Measurements from ENCODE around the gene ACTN2.
A peak's percentile ranks its signal among the peaks of the same experiment; 100 is the strongest.

Gene ACTN2

DNA sequence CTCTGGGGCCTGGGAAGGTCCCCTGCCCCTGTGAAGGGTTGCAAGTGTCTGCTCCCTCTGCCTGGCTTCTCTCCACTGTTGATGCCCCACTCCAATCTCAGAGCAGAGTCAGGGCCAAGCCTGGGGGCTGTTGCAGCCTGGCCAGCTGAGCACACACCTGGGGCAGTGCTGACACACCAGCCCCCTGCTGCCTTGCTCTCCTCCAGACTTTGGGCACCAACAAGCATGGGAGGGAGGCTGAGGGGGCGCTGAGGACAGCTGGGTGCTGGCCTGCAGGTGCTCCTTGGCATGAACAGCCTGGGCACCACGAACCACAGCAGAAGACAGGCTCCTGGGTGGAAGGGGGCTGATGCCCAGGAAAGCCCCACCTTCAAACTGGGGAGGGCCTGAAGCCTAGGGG lies 99.2 kb downstream of the ACTN2 start:
- DNase-seq: no peak

DNA sequence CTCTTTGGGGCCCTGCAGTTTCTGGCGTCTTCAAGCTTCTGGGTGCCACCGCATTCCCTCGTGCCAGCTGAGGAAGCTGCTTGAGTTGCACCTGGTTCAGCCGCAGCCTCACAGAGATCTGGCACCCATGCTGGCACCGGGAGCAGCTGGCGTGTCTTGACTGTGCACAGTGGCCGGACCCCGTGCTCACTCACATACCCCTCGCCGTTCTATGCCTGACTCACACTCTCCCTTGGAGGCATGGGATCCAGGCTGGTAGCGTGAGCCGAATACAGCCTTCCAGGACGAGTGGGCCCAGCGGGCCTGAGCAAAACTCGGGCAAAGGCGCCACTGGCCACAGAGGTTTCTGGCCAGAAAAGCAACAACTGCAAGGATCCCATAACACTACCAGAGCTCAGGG lies 100.2 kb downstream of the ACTN2 start:
- no peak for DNase-seq

GRCh38 chr1:236794585-236795034 lies 108.3 kb downstream of the ACTN2 start:
- no peak for DNase-seq

DNA sequence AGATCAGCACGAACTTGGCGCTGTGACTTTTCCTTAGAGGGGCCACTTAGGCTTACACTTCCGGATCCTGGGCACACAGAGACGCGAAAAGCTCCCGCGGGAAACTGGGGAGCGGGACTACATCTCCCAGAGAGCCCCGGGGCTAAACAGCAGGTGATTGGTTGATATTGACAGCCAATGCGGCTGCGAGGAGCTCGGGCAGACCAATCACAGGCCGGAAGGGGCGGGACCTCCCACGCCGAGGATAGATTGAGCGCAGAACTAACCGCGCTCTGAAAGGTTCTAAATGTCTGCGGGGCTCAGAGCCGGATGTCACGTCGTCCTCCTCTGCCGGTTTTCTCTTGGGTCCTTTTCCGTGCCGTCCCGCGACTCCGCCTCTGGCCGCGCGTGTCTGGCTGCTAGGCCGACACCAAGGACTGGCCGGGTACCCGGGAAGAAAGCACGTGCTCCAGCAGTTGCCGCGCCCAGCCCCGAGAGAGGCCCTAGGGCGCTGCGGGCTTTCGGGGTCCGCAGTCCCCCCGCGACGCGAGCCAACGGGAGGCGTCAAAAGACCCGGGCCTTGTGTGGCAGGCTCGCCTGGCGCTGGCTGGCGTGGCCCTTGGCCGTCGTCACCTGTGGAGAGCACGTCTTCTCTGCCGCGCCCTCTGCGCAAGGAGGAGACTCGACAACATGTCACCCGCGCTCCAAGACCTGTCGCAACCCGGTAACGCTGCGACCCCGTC lies 108.9 kb downstream of the ACTN2 start, which contains the start of gene MTR:
Gene MTR, plus strand, starts transcription at position 258 of the 722 bp plus-strand sequence. Its CDS starts 412 bp downstream, at position 670.
- DNase-seq: peak; percentile 94

DNA sequence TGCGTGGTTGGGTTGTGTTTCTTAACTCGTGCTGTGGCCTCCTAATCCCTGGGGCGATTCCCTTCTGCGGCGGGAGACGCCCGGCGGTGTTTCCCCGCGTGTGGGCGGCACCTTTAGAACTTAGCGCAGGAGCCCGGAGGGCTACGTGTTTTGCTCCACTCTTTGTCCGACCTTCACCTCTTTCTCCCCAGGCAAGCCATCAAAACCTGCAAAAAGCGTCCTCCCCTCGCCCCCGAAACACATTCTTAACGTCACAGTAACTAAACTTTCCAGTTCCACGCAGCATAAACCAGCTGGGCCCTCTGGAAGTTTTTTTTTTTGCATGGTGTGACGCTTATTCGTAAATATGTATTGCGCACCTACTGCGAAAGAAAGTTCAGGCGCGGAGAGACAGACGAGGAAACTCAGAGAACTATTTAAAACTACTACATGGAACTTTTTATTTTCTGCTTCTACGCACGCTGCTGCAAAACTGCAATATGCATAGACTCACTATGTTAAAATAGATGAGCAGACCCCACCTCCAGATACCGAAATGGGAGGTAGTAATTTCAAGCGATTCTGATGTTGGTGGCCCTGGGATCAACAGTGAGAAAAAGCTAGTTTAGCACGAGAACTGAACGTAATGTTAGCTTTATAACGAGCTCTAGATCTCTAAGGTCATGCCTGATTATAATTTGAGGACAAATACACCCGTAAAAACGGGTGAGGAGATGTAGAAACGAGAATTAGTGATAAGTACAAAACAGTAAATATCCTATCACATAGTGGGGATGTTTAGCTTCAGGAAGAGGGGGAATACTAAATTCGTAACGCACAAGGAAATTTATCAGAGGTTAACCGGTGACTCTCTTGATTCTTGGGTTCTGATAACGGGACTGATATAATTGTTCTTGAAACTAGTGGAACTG lies 109.7 kb downstream of the ACTN2 start:
- no peak for DNase-seq

- no peak for DNase-seq
Observed at GRCh38 chr1:236799001-236799400, 112.7 kb downstream of the ACTN2 start.

DNA sequence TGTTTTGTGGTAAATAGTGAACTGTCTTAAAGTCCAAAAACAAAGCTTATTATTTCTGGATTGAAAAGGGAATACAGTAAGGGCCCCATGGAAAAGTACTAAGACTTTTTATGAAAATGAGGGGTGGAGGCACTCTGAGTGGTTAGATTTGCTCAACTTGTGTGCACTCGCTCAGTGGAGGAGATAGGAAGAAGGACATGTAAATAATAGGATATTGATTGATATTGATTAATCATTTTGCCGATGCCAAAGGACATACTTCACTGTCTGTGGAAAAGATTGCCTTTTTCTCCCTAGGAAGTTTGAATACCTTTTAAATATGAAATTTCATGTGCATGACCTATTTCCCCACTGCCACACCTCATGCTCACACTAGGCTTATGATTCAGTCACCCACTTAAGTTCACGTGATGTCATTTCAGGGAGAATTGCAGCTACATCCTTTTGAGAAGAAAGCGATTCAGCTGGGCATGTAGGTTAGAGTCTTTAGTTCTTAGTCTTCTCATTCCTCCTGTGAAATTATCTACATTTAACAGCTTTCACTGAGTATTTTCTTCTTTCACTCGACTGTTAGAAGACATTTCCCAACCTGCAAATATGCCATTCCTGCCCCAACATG lies 113.8 kb downstream of the ACTN2 start:
- no peak for DNase-seq

- no peak for DNase-seq
Observed at GRCh38 chr1:236800623-236801022, 114.3 kb downstream of the ACTN2 start.

DNA sequence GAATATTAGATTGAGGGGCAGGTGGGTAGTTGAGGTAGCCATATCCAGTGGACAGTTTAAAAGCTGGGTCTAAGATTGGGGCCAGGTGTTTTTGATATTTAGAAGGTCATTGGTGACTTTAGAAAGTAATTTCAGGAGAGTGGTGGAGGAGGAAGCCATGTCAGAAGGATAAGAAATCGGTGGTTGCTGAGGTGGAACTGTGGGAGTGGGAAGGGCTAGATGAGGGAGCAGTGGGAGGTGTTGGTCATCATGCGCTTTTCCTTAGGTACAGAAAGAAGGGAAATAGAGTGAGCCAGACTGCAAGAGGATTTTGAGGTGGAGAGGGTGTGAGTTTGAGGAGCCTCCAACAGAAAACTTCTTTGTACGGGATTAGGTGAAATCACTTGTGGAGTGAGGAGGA lies 116.0 kb downstream of the ACTN2 start:
- no peak for DNase-seq

DNA sequence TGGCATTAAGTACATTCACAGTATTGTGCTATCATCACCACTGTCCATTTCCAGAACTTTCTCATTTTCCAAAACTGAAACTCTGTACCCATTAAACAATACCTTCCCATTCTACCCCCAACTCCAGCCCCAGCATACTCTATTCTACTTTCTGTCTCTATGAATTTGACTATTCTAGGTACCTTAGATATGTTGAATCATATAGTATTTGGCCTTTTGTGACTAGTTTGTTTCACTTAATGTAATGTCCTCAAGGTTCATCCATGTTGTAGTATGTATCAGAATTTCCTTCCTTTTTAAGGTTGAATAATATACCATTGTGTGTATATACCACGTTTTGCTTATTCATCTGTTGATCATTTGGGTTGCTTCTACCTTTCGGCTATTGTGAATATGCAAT lies 120.3 kb downstream of the ACTN2 start:
- DNase-seq: no peak

- no peak for DNase-seq
Observed at GRCh38 chr1:236808005-236808404, 121.7 kb downstream of the ACTN2 start.

DNA sequence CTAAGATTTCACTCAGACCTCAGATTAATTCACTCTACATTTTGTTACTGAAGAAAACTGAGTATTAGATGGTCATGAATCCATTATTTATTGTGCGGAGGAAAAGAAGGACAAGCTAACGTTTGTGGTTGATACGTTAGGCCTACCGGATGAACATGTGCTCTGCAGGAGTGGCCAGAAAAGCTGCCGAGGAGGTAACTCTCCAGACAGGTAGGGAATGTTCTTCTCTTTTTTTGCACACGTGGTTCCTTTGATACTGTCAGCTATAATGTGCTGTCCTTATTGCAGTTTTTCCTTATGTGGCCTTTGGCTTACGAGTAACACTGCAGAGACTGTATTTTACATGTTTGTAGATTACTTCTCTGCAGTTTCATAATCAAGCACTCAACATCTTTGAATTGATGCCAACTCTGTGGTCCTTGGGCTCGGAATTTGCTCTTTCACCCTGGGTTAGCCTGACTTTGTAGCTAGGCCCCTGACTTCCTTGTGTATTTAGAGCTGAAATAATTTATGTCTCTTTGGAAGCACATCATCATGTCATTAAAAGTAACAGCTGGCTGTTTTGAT lies 122.3 kb downstream of the ACTN2 start:
- no peak for DNase-seq

DNA sequence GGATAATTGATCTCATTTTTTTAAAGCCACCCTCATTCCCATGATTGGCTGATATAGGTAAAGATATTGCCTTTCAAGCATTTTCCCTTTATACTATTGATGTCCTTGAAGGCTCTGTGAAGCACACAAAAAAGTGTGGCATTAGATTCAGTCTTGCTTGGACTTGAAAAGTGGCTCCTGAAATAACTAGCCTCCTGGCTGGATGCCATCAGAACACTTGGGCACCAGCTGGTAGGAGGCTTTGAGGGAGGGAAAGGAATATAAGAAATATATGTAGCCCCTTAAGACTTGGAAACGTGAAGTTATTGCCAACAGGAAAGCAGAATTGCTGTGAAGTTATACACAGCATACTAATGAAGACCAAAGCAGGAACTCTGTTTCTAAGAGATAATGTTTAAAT lies 122.8 kb downstream of the ACTN2 start:
- DNase-seq: no peak

- no peak for DNase-seq
Observed at GRCh38 chr1:236810018-236810417, 123.7 kb downstream of the ACTN2 start.

DNA sequence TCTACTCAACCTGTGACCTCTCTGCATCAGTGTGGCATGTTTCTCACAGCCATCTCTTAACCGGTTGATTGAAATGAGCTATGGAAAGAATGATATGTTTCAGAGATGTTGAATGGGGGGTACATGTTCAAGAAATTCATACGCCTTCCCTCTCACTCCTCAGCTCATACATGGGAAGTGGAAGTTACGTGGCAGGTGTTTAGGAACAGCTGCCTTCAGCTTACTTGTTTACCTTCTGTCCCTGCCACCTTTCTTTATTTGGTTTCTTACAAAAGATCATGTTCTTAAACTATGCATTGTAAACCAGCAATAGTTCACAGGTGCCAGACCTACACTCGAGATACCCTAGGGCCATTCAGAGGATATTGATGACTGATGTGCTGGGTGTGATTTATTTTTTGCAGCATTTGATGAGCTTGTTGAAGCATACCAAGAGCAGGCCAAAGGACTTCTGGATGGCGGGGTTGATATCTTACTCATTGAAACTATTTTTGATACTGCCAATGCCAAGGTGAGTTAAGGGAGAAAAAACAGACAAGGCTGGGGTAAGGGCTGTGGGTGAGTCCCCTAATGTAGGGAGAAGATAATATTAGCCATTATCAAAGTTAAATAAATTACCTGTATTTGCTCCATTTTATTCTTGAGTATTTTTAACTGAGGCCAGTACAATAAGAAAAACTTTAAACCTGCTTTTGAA lies 126.2 kb downstream of the ACTN2 start:
- no peak for DNase-seq
